GM12878 (cell line): ENCODE results near the gene COLQ. TPM values are rescaled to one million over a fixed set of nuclear protein-coding genes. Genes with fewer than 3 reads are reported as not detected.

Experiments used
- ATAC-seq: fragments of 200-7000 bp; cut with Tn5 transposase; 3 replicates; pipeline ENCODE4 v1.9.1; 2020; ENCODE audit warnings: mild to moderate bottlenecking, moderate library complexity
- BruUV-seq: library from RNA; stranded (reverse); fragments of 400-500 nt; replicated peaks from 2 replicates; lab custom pipeline; 2021; lab: Mats Ljungman, UMichigan
- CTCF ChIA-PET: fragments of 300-600 bp; sonication (Branson Sonifier 250); formaldehyde crosslinking; extraction: SDS; loops from one replicate; lab custom pipeline; 2021; ENCODE audit warnings: inconsistent platforms; lab: Yijun Ruan, JAX
- POLR2A ChIA-PET: fragments of 350-600 bp; formaldehyde crosslinking; extraction: SDS; loops from one replicate; lab custom pipeline; 2021; ENCODE audit warnings: inconsistent platforms; lab: Charles Lee
- RAD21 ChIA-PET: fragments of 300-600 bp; sonication (Branson Sonifier 250); formaldehyde crosslinking; loops from one replicate; lab custom pipeline; 2023; ENCODE audit warnings: antibody characterized with exemption; ENCODE audit not compliant: unreplicated experiment; lab: Charles Lee
- SMC1A ChIA-PET: fragments of 300-600 bp; sonication (Branson Sonifier 250); formaldehyde crosslinking; loops from one replicate; lab custom pipeline; 2023; ENCODE audit not compliant: unreplicated experiment, uncharacterized antibody; lab: Charles Lee
- DNase-seq: peaks from one replicate; pipeline ENCODE4 v3.0.0-alpha.2; 2011; ENCODE audit warnings: low read depth, low spot score
- FAIRE-seq: peaks from 3 replicates; lab custom pipeline; 2011; peaks lifted over from hg19 to GRCh38; lab: Jason Lieb, UNC
- H2AFZ ChIP-seq: 2 replicates; pipeline ENCODE4 v1.6.0; 2011; ENCODE audit warnings: low read depth, low read length, control low read depth; ENCODE audit not compliant: control insufficient read depth
- H3K27ac ChIP-seq: 2 replicates; pipeline ENCODE4 v1.5.1; 2011; ENCODE audit warnings: control low read depth; ENCODE audit not compliant: control insufficient read depth, insufficient read depth
- H3K27me3 ChIP-seq, 2 experiments: replicated peaks in 1 of 2; 2 replicates each; pipeline versions ENCODE4 v1.6.0 to v1.6.1; 2011; ENCODE audit warnings: low read length in 1 of 2; ENCODE audit not compliant: control insufficient read depth in 2 of 2, insufficient read depth in 2 of 2
- H3K36me3 ChIP-seq, 2 experiments: 2 replicates each; pipeline ENCODE4 v1.5.1; 2011; ENCODE audit warnings: low read length in 1 of 2; ENCODE audit not compliant: control insufficient read depth in 2 of 2, insufficient read depth in 2 of 2
- H3K4me1 ChIP-seq: 2 replicates; pipeline ENCODE4 v1.6.1; 2011; ENCODE audit warnings: mild to moderate bottlenecking, low read length, moderate library complexity, mixed read lengths; ENCODE audit not compliant: control insufficient read depth, insufficient read depth
- H3K4me2 ChIP-seq: 2 replicates; pipeline ENCODE4 v1.6.0; 2011; ENCODE audit warnings: control low read depth; ENCODE audit not compliant: control insufficient read depth, insufficient read depth
- H3K4me3 ChIP-seq: fragments of 200-600 bp; sonication (generic); 2 replicates; pipeline ENCODE4 v1.5.1; 2016
- H3K79me2 ChIP-seq: 2 replicates; pipeline ENCODE4 v1.6.0; 2011; ENCODE audit warnings: low read length; ENCODE audit not compliant: control insufficient read depth, insufficient read depth
- H3K9ac ChIP-seq: 2 replicates; pipeline ENCODE4 v1.8.0; 2011; ENCODE audit warnings: low read length, control low read depth, mixed read lengths; ENCODE audit not compliant: control insufficient read depth, insufficient read depth
- H3K9me3 ChIP-seq: replicated peaks from 3 replicates; pipeline ENCODE4 v1.5.1; 2011; ENCODE audit warnings: mild to moderate bottlenecking, low read length; ENCODE audit not compliant: control insufficient read depth, insufficient read depth
- H4K20me1 ChIP-seq: 2 replicates; pipeline ENCODE4 v1.6.0; 2011; ENCODE audit not compliant: control insufficient read depth, insufficient read depth
- MEF2A ChIP-seq: IDR thresholded peaks from 2 replicates; pipeline ENCODE4 v1.6.1; 2011; ENCODE audit warnings: low read depth, mild to moderate bottlenecking, low read length, moderate library complexity; ENCODE audit not compliant: insufficient read depth
- NFYB ChIP-seq: IDR thresholded peaks from 2 replicates; pipeline ENCODE4 v1.6.1; 2011; ENCODE audit warnings: low read depth, mild to moderate bottlenecking, low read length, improper control_type of control experiment, moderate library complexity; ENCODE audit not compliant: insufficient read depth
- POLR2AphosphoS5 ChIP-seq: IDR thresholded peaks from 2 replicates; pipeline ENCODE4 v1.6.1; 2011; ENCODE audit warnings: mild to moderate bottlenecking, low read length, inconsistent platforms
- STAT1 ChIP-seq: fragments of 450-650 bp; conservative IDR thresholded peaks from 2 replicates; pipeline ENCODE4 v1.6.1; 2014; ENCODE audit warnings: antibody characterized with exemption, mild to moderate bottlenecking
- WGBS: methylation state at CpG from one replicate; pipeline ENCODE4 v1.1.6; 2016; ENCODE audit warnings: low lambda C conversion rate; ENCODE audit not compliant: insufficient replicate concordance, insufficient coverage; ENCODE audit errors: missing lambda C conversion rate; 5-methylcytosine and 5-hydroxymethylcytosine counted together
- in situ Hi-C: fragments of 300-500 bp; cut with MboI; formaldehyde crosslinking; loops from 9 replicates; pipeline ENCODE4 v1.14.3; 2018; ENCODE audit warnings: mixed read lengths
- intact Hi-C: fragments of 100-400 bp; cut with micrococcal nuclease; formaldehyde crosslinking; loops from one replicate; pipeline ENCODE4 v1.14.2; 2022; ENCODE audit not compliant: unreplicated experiment
- polyA plus RNA-seq, 11 experiments: library from polyadenylated mRNA; depleted of rRNA in 4 of 11; unstranded in 6 of 11; stranded (reverse) in 5 of 11; fragments of >200 nt; fragmentation: Nextera tagmentation in 4 of 11; fragmentation: Illumina TruSeq in 1 of 11; extraction: Ambion mirVana in 4 of 11; extraction: Trizol in 1 of 11; gene quantifications; 1 replicate in 1 of 11; 2 replicates in 10 of 11; pipeline versions ENCODE4 v1.2.1 to v1.2.3, GENCODE V29; 2011 to 2016; ENCODE audit warnings: inconsistent platforms in 2 of 11, missing spikeins in 2 of 11, low read depth in 1 of 11
- total RNA-seq, 4 experiments: library from RNA; depleted of rRNA in 3 of 4; stranded (reverse); fragments of >200 nt in 3 of 4; fragmentation: Illumina TruSeq in 1 of 4; extraction: Trizol in 1 of 4; gene quantifications; 2 replicates each; pipeline versions ENCODE4 v1.2.1 to v1.2.3, GENCODE V29; 2013 to 2021
- TF ChIP-seq, protein P1 (sequence below): fragments of 450-650 bp; IDR thresholded peaks from 2 replicates; pipeline ENCODE4 v1.6.1; 2016; ENCODE audit warnings: mild to moderate bottlenecking
- TF ChIP-seq, protein P2 (sequence below): IDR thresholded peaks from 2 replicates; pipeline ENCODE4 v1.6.1; 2011; ENCODE audit warnings: borderline replicate concordance, low read depth, mild to moderate bottlenecking, moderate library complexity, mixed read lengths, low read length; ENCODE audit not compliant: insufficient read depth; ENCODE audit errors: extremely low read length

Gene COLQ
- total and polyA plus RNA-seq, 10 of the 15 experiments (the other 5 are each of a cell fraction or from before 2014, with no cell fraction given) = 0.13 to 2.7 (median 0.70) TPM

DNA sequence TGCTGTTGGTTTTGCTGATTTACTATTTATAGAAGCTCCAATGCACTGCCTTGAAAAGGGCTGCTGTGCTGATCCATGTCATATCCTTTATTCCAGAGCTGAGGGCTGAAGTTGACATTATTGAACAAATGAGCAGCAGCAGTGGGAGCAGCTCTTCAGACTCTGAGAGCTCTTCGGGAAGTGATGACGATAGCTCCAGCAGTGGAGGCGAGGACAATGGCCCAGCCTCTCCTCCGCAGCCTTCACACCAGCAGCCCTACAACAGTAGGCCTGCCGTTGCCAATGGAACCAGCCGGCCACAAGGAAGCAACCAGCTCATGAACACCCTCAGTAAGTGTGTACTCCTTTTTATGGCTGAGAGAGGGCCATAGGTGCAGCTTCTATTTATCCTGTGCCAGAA lies 85.3 kb downstream of the COLQ start:
- WGBS = 96% methylated on average over 6 of the region's 6 CpGs
- no peak overlapping the region for H3K9ac ChIP-seq
- TF ChIP-seq STAT1 (no peak), NFYB (no peak), POLR2AphosphoS5 (no peak), MEF2A (no peak)
- TF ChIP-seq, protein P1, sequence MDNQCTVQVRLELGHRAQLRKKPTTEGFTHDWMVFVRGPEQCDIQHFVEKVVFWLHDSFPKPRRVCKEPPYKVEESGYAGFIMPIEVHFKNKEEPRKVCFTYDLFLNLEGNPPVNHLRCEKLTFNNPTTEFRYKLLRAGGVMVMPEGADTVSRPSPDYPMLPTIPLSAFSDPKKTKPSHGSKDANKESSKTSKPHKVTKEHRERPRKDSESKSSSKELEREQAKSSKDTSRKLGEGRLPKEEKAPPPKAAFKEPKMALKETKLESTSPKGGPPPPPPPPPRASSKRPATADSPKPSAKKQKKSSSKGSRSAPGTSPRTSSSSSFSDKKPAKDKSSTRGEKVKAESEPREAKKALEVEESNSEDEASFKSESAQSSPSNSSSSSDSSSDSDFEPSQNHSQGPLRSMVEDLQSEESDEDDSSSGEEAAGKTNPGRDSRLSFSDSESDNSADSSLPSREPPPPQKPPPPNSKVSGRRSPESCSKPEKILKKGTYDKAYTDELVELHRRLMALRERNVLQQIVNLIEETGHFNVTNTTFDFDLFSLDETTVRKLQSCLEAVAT = no peak
- TF ChIP-seq, protein P2, sequence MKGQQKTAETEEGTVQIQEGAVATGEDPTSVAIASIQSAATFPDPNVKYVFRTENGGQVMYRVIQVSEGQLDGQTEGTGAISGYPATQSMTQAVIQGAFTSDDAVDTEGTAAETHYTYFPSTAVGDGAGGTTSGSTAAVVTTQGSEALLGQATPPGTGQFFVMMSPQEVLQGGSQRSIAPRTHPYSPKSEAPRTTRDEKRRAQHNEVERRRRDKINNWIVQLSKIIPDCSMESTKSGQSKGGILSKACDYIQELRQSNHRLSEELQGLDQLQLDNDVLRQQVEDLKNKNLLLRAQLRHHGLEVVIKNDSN = no peak
- no peak overlapping the region for H3K27ac ChIP-seq
- H3K9me3 ChIP-seq = no peaks in the 10 kb centered on the region
- no TSS peak for BruUV-seq
- no peak overlapping the region for H3K4me3 ChIP-seq
- H4K20me1 ChIP-seq = no peaks in the 10 kb centered on the region; the same call in 1 of the 2 replicates
- no peak overlapping the region for H3K4me2 ChIP-seq
- ATAC-seq (no peak), FAIRE-seq (no peak), DNase-seq (no peak)
- ChIA-PET SMC1A (interaction anchor here (0.8 to 3.2 kb wide), 4 partner anchors 11 to 122 kb away, joined by 3 to 12 read pairs (median 4); no protein-coding TSS in a partner anchor), RAD21 (interaction anchor here (1.1 to 1.6 kb wide), 2 partner anchors 31 to 120 kb away, joined by 3 to 4 read pairs; no protein-coding TSS in a partner anchor), CTCF (interaction anchor here (2.8 kb wide), 1 partner anchor 31 kb away, joined by 9 read pairs; no protein-coding TSS in a partner anchor), POLR2A (no interaction called here)
- in situ Hi-C loops (no loop called here), intact Hi-C loops (no loop called here)
- peaks cover 13 to 54% of the 10 kb centered on the region in 2 experiments for H3K36me3 ChIP-seq
- H2AFZ ChIP-seq = no peak overlapping the region
- H3K27me3 ChIP-seq = no peaks in the 10 kb centered on the region
- H3K4me1 ChIP-seq = no peaks in the 10 kb centered on the region
- no peaks in the 10 kb centered on the region; the same call in none of the 2 replicates for H3K79me2 ChIP-seq
